ENCODE measurements around the gene PM20D1.

PM20D1 gene

DNA sequence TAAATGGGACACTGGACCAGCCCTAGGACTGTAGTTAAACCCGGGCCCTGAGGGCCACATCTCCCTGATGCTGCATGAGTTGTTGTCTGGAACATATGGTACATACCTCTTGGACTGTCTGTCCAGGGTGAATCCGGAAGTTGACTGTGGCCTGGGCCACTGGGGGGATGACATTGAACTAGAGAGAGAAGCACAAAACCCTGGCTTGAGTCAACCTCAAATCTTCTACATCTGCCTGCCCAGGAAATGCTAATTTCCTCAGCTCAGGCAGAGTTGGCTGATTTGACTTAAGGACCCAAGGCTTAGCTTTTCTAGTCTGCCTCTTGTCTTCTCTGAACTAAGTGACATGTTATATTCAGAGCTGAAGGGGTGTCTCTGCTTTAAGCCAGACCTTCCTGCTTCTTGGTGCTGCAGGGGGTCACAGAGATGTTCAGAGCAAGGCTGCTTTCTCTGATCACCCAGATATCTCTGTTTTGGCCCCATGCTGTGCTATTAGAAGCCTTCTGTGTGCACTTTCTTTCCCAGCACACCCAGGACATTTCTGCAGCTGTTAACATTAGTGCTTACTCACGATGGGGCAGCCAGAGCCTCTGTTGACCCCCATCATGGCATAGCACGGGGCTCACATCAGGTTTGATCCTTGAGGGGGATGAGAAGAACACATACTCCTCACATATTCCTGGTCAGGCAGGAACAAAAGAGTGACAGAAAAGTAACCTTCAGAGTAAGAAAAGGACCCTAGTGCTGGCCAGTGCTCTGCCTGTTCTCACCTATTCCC lies 9.6 kb downstream of the PM20D1 start:
- Histone ChIP-seq H3K27me3 (ENCODE audit: insufficient read depth, insufficient read length) (no peaks in the 10 kb centered on the region), H3K9ac (ENCODE audit: insufficient read length, low read depth) (no peak overlapping the region), H3K36me3 (ENCODE audit: insufficient read depth, insufficient read length, low read length) (no peaks in the 10 kb centered on the region), H3K4me3 (ENCODE audit: insufficient read length, low read depth) (no peak overlapping the region), H3K9me3 (ENCODE audit: insufficient read depth, low read length) (no peaks in the 10 kb centered on the region), H3K4me1 (ENCODE audit: insufficient read depth, insufficient read length) (peaks cover 4% of the 10 kb centered on the region)
- DNase-seq (ENCODE audit: low read depth, low spot score) = no peak
- TF ChIP-seq SUZ12 (IDR thresholded peaks at IDR 0.05; ENCODE audit: extremely low read depth, insufficient read depth, insufficient read length) (no peak), ZNF274 (IDR thresholded peaks at IDR 0.05; ENCODE audit: low read depth, low read length) (no peak), YY1 (IDR thresholded peaks at IDR 0.05; ENCODE audit: insufficient read depth, insufficient read length) (no peak)

DNA sequence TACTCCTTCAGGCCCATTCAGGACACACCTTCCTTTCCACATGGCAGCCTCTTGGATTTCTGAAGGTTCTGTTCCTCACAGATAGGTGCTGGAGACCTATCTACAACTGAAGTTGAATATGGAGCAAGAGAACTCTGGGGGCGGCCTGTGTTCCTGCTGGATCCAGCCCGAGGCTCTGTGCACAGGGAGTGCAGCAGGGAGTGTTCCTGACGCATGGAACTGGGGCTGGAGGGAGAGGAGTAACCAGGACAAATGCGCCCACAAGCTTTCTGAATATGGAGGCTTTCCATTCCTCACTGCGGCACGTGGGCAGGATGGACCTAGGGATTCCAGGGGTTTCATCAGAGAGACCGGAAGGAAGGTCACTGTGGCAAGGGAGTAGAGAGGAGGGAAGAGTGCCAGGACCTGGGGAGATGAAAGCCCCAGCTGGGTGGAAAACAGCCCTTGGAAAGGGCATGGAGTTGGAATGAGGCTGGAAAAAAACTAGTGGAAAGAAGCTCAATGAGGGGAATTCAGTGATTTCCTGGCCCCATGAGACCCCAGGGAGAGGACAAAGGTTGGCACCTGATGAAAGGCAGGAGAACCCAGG lies 12.5 kb downstream of the PM20D1 start:
- no peaks in the 10 kb centered on the region for H3K36me3 ChIP-seq (ENCODE audit: insufficient read depth, insufficient read length, low read length)
- no peak for TF ChIP-seq SUZ12 (IDR thresholded peaks at IDR 0.05; ENCODE audit: extremely low read depth, insufficient read depth, insufficient read length)
- TF ChIP-seq ZNF274 (IDR thresholded peaks at IDR 0.05; ENCODE audit: low read depth, low read length) = no peak
- TF ChIP-seq YY1 (IDR thresholded peaks at IDR 0.05; ENCODE audit: insufficient read depth, insufficient read length) = no peak

DNA sequence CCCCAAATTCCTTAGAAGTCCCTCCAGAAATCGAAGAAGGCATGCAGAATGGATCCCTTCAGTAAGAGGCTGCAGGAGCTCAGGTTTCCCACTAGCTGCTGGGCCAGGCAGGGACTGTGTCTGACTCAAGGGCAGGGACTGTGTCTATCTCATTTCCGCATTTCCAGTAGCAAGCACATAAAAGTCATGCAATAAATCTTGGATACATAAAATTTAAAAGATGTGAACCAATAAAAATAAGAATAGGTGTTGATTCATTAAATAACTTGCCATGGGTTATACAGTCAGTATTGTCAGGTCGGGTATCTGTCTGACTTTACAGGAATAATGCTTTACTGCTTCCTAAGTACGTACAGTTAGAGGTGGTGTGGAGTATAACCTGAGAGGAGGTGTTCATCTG lies 15.2 kb downstream of the PM20D1 start:
- H3K9ac ChIP-seq (ENCODE audit: insufficient read length, low read depth) = no peak overlapping the region
- TF ChIP-seq YY1 (IDR thresholded peaks at IDR 0.05; ENCODE audit: insufficient read depth, insufficient read length) (no peak), SUZ12 (IDR thresholded peaks at IDR 0.05; ENCODE audit: extremely low read depth, insufficient read depth, insufficient read length) (no peak), ZNF274 (IDR thresholded peaks at IDR 0.05; ENCODE audit: low read depth, low read length) (no peak)
- no peak for DNase-seq (ENCODE audit: low read depth, low spot score)
- H3K9me3 ChIP-seq (ENCODE audit: insufficient read depth, low read length) = no peaks in the 10 kb centered on the region
- no peaks in the 10 kb centered on the region for H3K27me3 ChIP-seq (ENCODE audit: insufficient read depth, insufficient read length)
- no peak overlapping the region for H3K4me3 ChIP-seq (ENCODE audit: insufficient read length, low read depth)
- no peaks in the 10 kb centered on the region for H3K36me3 ChIP-seq (ENCODE audit: insufficient read depth, insufficient read length, low read length)
- no peaks in the 10 kb centered on the region for H3K4me1 ChIP-seq (ENCODE audit: insufficient read depth, insufficient read length)

More for the DNA sequence above, 12.5 kb downstream of the PM20D1 start:
- Histone ChIP-seq H3K9ac (ENCODE audit: insufficient read length, low read depth) (no peak overlapping the region), H3K27me3 (ENCODE audit: insufficient read depth, insufficient read length) (no peaks in the 10 kb centered on the region), H3K4me1 (ENCODE audit: insufficient read depth, insufficient read length) (peaks cover 4% of the 10 kb centered on the region), H3K9me3 (ENCODE audit: insufficient read depth, low read length) (no peaks in the 10 kb centered on the region), H3K4me3 (ENCODE audit: insufficient read length, low read depth) (no peak overlapping the region)
- no peak for DNase-seq (ENCODE audit: low read depth, low spot score)

DNA sequence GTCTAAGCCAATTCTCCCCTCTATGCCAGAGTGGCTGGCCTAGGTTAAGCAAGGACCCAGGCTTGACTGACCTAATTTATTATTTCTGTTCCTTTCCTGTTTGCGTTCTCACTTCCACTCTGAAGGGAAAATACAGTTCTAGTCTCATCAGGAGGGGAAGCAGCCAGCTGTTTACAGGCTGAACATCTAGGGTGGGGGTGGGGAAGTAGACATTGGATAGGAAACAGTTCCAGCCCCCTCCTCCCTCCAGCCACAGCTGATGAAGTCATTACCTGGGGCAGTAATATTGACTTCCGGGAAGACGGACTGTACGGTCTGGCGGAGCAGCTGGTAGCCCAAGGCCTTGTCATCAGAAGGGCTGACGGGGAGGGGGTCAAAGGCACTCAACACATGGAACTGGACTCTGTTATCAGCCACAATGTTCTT lies 17.6 kb downstream of the PM20D1 start:
- no peak for DNase-seq (ENCODE audit: low read depth, low spot score)
- TF ChIP-seq ZNF274 (IDR thresholded peaks at IDR 0.05; ENCODE audit: low read depth, low read length) (no peak), SUZ12 (IDR thresholded peaks at IDR 0.05; ENCODE audit: extremely low read depth, insufficient read depth, insufficient read length) (no peak), YY1 (IDR thresholded peaks at IDR 0.05; ENCODE audit: insufficient read depth, insufficient read length) (no peak)
- no peaks in the 10 kb centered on the region for H3K9me3 ChIP-seq (ENCODE audit: insufficient read depth, low read length)
- no peaks in the 10 kb centered on the region for H3K36me3 ChIP-seq (ENCODE audit: insufficient read depth, insufficient read length, low read length)
- H3K9ac ChIP-seq (ENCODE audit: insufficient read length, low read depth) = no peak overlapping the region
- H3K27me3 ChIP-seq (ENCODE audit: insufficient read depth, insufficient read length) = no peaks in the 10 kb centered on the region
- H3K4me3 ChIP-seq (ENCODE audit: insufficient read length, low read depth) = no peak overlapping the region
- H3K4me1 ChIP-seq (ENCODE audit: insufficient read depth, insufficient read length) = peaks cover 6% of the 10 kb centered on the region

DNA sequence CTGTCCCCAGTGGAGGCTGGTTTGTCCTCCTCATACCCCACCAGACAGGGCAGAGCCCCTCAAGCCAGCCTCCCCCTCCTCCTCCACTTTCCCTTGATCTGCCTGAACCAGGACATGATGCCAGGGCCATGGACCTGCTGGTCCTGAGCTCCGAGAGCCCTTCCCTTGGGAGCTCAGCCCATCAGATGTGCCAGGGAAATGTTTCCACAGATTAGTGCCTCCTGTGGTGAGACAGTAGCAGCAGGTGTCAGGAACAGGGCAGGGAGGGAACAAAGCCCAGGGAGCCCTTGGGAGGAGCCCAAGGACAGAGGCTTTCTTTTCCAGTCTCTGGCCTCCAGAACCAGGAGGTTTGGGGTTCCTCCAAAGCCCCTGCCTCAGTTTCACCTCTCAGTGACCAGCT lies 22.3 kb downstream of the PM20D1 start:
- TF ChIP-seq ZNF274 (IDR thresholded peaks at IDR 0.05; ENCODE audit: low read depth, low read length) = no peak
- no peak for TF ChIP-seq YY1 (IDR thresholded peaks at IDR 0.05; ENCODE audit: insufficient read depth, insufficient read length)
- no peak for TF ChIP-seq SUZ12 (IDR thresholded peaks at IDR 0.05; ENCODE audit: extremely low read depth, insufficient read depth, insufficient read length)
- H3K36me3 ChIP-seq (ENCODE audit: insufficient read depth, insufficient read length, low read length) = no peaks in the 10 kb centered on the region
- H3K9me3 ChIP-seq (ENCODE audit: insufficient read depth, low read length) = peaks cover 5% of the 10 kb centered on the region; the same call in 1 of the 2 replicates
- no peaks in the 10 kb centered on the region for H3K27me3 ChIP-seq (ENCODE audit: insufficient read depth, insufficient read length)
- no peak overlapping the region for H3K9ac ChIP-seq (ENCODE audit: insufficient read length, low read depth)
- DNase-seq (ENCODE audit: low read depth, low spot score) = no peak
- H3K4me1 ChIP-seq (ENCODE audit: insufficient read depth, insufficient read length) = peaks cover 8% of the 10 kb centered on the region
- no peak overlapping the region for H3K4me3 ChIP-seq (ENCODE audit: insufficient read length, low read depth)

DNA sequence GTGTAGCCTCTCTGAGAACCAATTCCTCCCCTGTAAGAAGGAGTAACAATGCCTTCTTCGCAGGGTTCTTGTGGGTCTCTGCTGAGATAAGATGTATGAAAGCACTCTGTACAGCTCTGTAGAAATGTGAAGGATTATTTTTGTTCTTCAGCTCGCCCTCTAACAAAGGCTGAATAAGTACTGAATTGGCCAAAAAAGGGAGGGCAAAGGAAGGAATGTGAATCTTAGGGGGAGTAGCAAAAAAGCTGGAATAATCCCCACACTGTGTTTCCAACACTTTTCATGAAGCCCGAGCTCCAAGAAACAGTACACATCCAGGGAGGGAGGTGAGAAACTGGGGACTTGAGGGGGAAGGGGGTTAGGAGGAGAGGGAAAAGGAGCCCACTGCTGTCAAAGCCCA lies 22.9 kb downstream of the PM20D1 start:
- TF ChIP-seq ZNF274 (IDR thresholded peaks at IDR 0.05; ENCODE audit: low read depth, low read length) (no peak), YY1 (IDR thresholded peaks at IDR 0.05; ENCODE audit: insufficient read depth, insufficient read length) (no peak), SUZ12 (IDR thresholded peaks at IDR 0.05; ENCODE audit: extremely low read depth, insufficient read depth, insufficient read length) (no peak)
- Histone ChIP-seq H3K27me3 (ENCODE audit: insufficient read depth, insufficient read length) (no peaks in the 10 kb centered on the region), H3K4me1 (ENCODE audit: insufficient read depth, insufficient read length) (peaks cover 8% of the 10 kb centered on the region), H3K9me3 (ENCODE audit: insufficient read depth, low read length) (peaks cover 5% of the 10 kb centered on the region; the same call in 1 of the 2 replicates), H3K4me3 (ENCODE audit: insufficient read length, low read depth) (no peak overlapping the region), H3K9ac (ENCODE audit: insufficient read length, low read depth) (no peak overlapping the region), H3K36me3 (ENCODE audit: insufficient read depth, insufficient read length, low read length) (no peaks in the 10 kb centered on the region)
- no peak for DNase-seq (ENCODE audit: low read depth, low spot score)

All from NT2/D1 (cell line).